H1 (cell line): Measurements from ENCODE around the gene FKBP1B.

Source experiments
- CHD7 ChIP-seq: fragments of 300-600 bp; sonication (generic); IDR thresholded peaks from 2 replicates; pipeline ENCODE4 v1.7.1; 2012; ENCODE audit warnings: low read length, moderate library complexity, mild to moderate bottlenecking, inconsistent platforms; ENCODE audit not compliant: insufficient replicate concordance
- CREB1 ChIP-seq: IDR thresholded peaks from 2 replicates; pipeline ENCODE4 v1.6.1; 2012; ENCODE audit warnings: inconsistent platforms
- CTCF ChIP-seq, 3 experiments: IDR thresholded peaks; 1 replicate in 2 of 3; 2 replicates in 1 of 3; pipeline versions ENCODE4 v1.5.1 to v1.6.1; 2011; ENCODE audit warnings: low read length in 3 of 3, mild to moderate bottlenecking in 3 of 3, inconsistent platforms in 2 of 3, low read depth in 1 of 3, moderate library complexity in 1 of 3; ENCODE audit not compliant: insufficient read depth in 1 of 3; ENCODE audit errors: control extremely low read depth in 1 of 3
- EP300 ChIP-seq, 2 experiments: IDR thresholded peaks; 1 replicate in 1 of 2; 2 replicates in 1 of 2; pipeline ENCODE4 v1.6.1; 2011 to 2012; ENCODE audit warnings: low read depth in 2 of 2, low read length in 2 of 2, mild to moderate bottlenecking in 2 of 2, borderline replicate concordance in 1 of 2, inconsistent platforms in 1 of 2, moderate library complexity in 1 of 2
- EZH2 ChIP-seq: fragments of 200-600 bp; sonication (generic); IDR thresholded peaks from 2 replicates; pipeline ENCODE4 v1.7.1; 2012; ENCODE audit warnings: low read depth, mild to moderate bottlenecking, moderate library complexity, low read length, inconsistent platforms; ENCODE audit not compliant: severe bottlenecking
- GABPA ChIP-seq: IDR thresholded peaks from 2 replicates; pipeline ENCODE4 v1.6.1; 2011; ENCODE audit warnings: mild to moderate bottlenecking, low read length, moderate library complexity, borderline replicate concordance; ENCODE audit not compliant: insufficient read depth
- GTF2F1 ChIP-seq: IDR thresholded peaks from 2 replicates; pipeline ENCODE4 v1.6.1; 2012; ENCODE audit warnings: low read depth, low read length, improper control_type of control experiment, borderline replicate concordance
- PHF8 ChIP-seq: fragments of 200-600 bp; sonication (generic); conservative IDR thresholded peaks from 2 replicates; pipeline ENCODE4 v1.7.1; 2012; ENCODE audit warnings: low read depth, mild to moderate bottlenecking, inconsistent platforms, low read length, moderate library complexity
- POLR2A ChIP-seq, 2 experiments: IDR thresholded peaks; 1 replicate in 1 of 2; 2 replicates in 1 of 2; pipeline ENCODE4 v1.6.1; 2011; ENCODE audit warnings: low read depth in 2 of 2, low read length in 2 of 2, mild to moderate bottlenecking in 2 of 2; ENCODE audit errors: control extremely low read depth in 1 of 2
- POLR2AphosphoS5 ChIP-seq: IDR thresholded peaks from 2 replicates; pipeline ENCODE4 v1.6.1; 2011; ENCODE audit warnings: low read depth, low read length
- RAD21 ChIP-seq, 2 experiments: IDR thresholded peaks in 1 of 2; conservative IDR thresholded peaks in 1 of 2; 2 replicates each; pipeline ENCODE4 v1.6.1; 2011; ENCODE audit warnings: low read depth in 2 of 2, low read length in 2 of 2, improper control_type of control experiment in 1 of 2, inconsistent platforms in 1 of 2, mild to moderate bottlenecking in 1 of 2, moderate library complexity in 1 of 2
- RNF2 ChIP-seq: fragments of 200-900, 300-1000 bp; sonication (generic); IDR thresholded peaks from 2 replicates; pipeline ENCODE4 v1.7.1; 2016; ENCODE audit warnings: borderline replicate concordance, low read depth, mild to moderate bottlenecking, antibody characterized with exemption, low read length; ENCODE audit not compliant: poor library complexity, severe bottlenecking; ENCODE audit errors: missing control alignments

GRCh38 chr2:24038786-24039499 is 10.6 kb upstream of the FKBP1B start:
- no peak for TF ChIP-seq RNF2
- no peak for TF ChIP-seq CHD7
- TF ChIP-seq EZH2 = no peak
- no peak for TF ChIP-seq CTCF (IDR thresholded peaks at IDR 0.05; ENCODE audit: control extremely low read depth in 1 of 3, insufficient read depth in 1 of 3, low read depth in 1 of 3, low read length in 3 of 3)
- no peak for TF ChIP-seq PHF8
- no peak for TF ChIP-seq GTF2F1
- no peak for TF ChIP-seq POLR2AphosphoS5
- no peak for TF ChIP-seq POLR2A (IDR thresholded peaks at IDR 0.05; ENCODE audit: control extremely low read depth in 1 of 2, low read depth in 2 of 2, low read length in 2 of 2)
- TF ChIP-seq RAD21 (IDR thresholded peaks at IDR 0.05 in 1 of 2, conservative IDR thresholded peaks at IDR 0.05 in 1 of 2; ENCODE audit: low read depth in 2 of 2, low read length in 2 of 2) = no peak
- no peak for TF ChIP-seq GABPA
- no peak for TF ChIP-seq CREB1
- TF ChIP-seq EP300 (IDR thresholded peaks at IDR 0.05; ENCODE audit: borderline replicate concordance in 1 of 2, low read depth in 2 of 2, low read length in 2 of 2) = no peak
